OCI-LY1 (cell line): Measurements from ENCODE around the gene ARCN1.

ENCODE experiments used
- H2AFZ ChIP-seq: fragments of 200-600 bp; sonication (generic), shearing (Covaris generic); 2 replicates; pipeline ENCODE4 v1.6.0; 2014; ENCODE audit warnings: antibody characterized with exemption, mild to moderate bottlenecking, low read length
- H3F3A ChIP-seq: fragments of 200-600 bp; sonication (generic), shearing (Covaris generic); 2 replicates; pipeline ENCODE4 v1.6.0; 2014; ENCODE audit warnings: mild to moderate bottlenecking, antibody characterized with exemption, low read length, moderate library complexity; ENCODE audit not compliant: insufficient read depth
- H3K27ac ChIP-seq: fragments of 200-600 bp; sonication (generic); 2 replicates; pipeline ENCODE4 v1.5.1; 2014; ENCODE audit warnings: low read length, mixed run types, mild to moderate bottlenecking, low read depth; ENCODE audit not compliant: poor library complexity, severe bottlenecking
- H3K27me3 ChIP-seq: fragments of 200-600 bp; sonication (generic); 2 replicates; pipeline ENCODE4 v1.6.0; 2014; ENCODE audit warnings: antibody characterized with exemption, mild to moderate bottlenecking, low read length, moderate library complexity; ENCODE audit not compliant: insufficient read depth
- H3K36me3 ChIP-seq: fragments of 200-600 bp; sonication (generic); 2 replicates; pipeline ENCODE4 v1.6.1; 2014; ENCODE audit warnings: mild to moderate bottlenecking, antibody characterized with exemption, low read length, moderate library complexity, mixed read lengths; ENCODE audit not compliant: insufficient read depth
- H3K4me1 ChIP-seq: fragments of 200-600 bp; sonication (generic); 2 replicates; pipeline ENCODE4 v1.5.1; 2014; ENCODE audit warnings: mild to moderate bottlenecking, low read length, moderate library complexity; ENCODE audit not compliant: insufficient read depth, severe bottlenecking
- H3K4me2 ChIP-seq: fragments of 200-600 bp; sonication (generic), shearing (Covaris generic); 2 replicates; pipeline ENCODE4 v1.6.1; 2014; ENCODE audit warnings: low read length
- H3K4me3 ChIP-seq: fragments of 200-600 bp; sonication (generic); 2 replicates; pipeline ENCODE4 v1.5.1; 2014; ENCODE audit warnings: low read length, low read depth, mild to moderate bottlenecking, mixed read lengths; ENCODE audit not compliant: poor library complexity, severe bottlenecking
- H3K79me2 ChIP-seq: fragments of 200-600 bp; shearing (Covaris generic); 2 replicates; pipeline ENCODE4 v1.6.1; 2016; ENCODE audit warnings: mixed run types, low read length, mixed read lengths; ENCODE audit not compliant: insufficient read depth
- H3K9ac ChIP-seq: fragments of 200-600 bp; sonication (generic), shearing (Covaris generic); 2 replicates; pipeline ENCODE4 v1.6.1; 2014; ENCODE audit warnings: mild to moderate bottlenecking, low read length, mixed read lengths
- H3K9me2 ChIP-seq: fragments of 200-600 bp; sonication (generic), shearing (Covaris generic); 2 replicates; pipeline ENCODE4 v1.6.1; 2014; ENCODE audit warnings: low read depth, mild to moderate bottlenecking, low read length, mixed read lengths
- H3K9me3 ChIP-seq: fragments of 200-600 bp; shearing (Covaris generic); 2 replicates; pipeline ENCODE4 v1.6.1; 2014; ENCODE audit warnings: low read length, mixed read lengths
- H4K20me1 ChIP-seq: fragments of 200-600 bp; sonication (generic), shearing (Covaris generic); 2 replicates; pipeline ENCODE4 v1.6.0; 2016; ENCODE audit warnings: mild to moderate bottlenecking, low read length; ENCODE audit not compliant: insufficient read depth
- EZH2 ChIP-seq: fragments of 200-600 bp; sonication (generic), shearing (Covaris generic); IDR thresholded peaks from 2 replicates; pipeline ENCODE4 v1.8.0; 2017; ENCODE audit warnings: borderline replicate concordance, mixed run types, mild to moderate bottlenecking, antibody characterized with exemption, low read length, moderate library complexity, mixed read lengths
- TF ChIP-seq, protein P1 (sequence below): fragments of 200-600 bp; sonication (generic), shearing (Covaris generic); IDR thresholded peaks from 2 replicates; pipeline ENCODE4 v1.5.1; 2017; ENCODE audit warnings: mild to moderate bottlenecking, antibody characterized with exemption, low read length, moderate library complexity, mixed read lengths

Gene ARCN1

DNA sequence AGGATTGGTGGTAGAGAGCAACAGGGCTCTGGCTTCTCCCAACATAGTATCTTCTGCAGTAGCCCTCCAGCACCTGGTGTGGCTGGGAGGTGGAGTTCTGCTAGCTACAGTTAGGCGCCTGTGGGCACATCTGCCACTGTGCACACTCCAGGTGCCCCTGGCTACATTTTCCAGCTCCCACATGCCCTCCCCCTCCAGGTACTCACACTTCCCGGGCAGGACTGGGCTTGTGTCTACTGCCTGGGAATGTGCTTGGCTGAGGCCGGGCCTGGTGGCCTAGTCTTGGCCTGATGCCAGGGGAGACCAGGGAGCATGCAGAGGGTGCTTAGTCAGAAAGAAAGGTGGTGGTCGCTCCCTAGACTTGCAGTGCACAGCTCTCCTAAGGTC, 51.1 kb downstream of the ARCN1 start:
- Histone ChIP-seq H3K4me3 (no peak overlapping the region), H3K9ac (no peak overlapping the region), H3K27ac (no peak overlapping the region), H3F3A (no peaks in the 10 kb centered on the region), H4K20me1 (no peaks in the 10 kb centered on the region), H3K27me3 (no peaks in the 10 kb centered on the region), H3K4me1 (peaks cover 12% of the 10 kb centered on the region), H3K36me3 (no peaks in the 10 kb centered on the region), H3K79me2 (no peaks in the 10 kb centered on the region), H3K4me2 (no peak overlapping the region), H3K9me3 (no peaks in the 10 kb centered on the region), H2AFZ (no peak overlapping the region), H3K9me2 (no peaks in the 10 kb centered on the region)
- TF ChIP-seq, protein P1, sequence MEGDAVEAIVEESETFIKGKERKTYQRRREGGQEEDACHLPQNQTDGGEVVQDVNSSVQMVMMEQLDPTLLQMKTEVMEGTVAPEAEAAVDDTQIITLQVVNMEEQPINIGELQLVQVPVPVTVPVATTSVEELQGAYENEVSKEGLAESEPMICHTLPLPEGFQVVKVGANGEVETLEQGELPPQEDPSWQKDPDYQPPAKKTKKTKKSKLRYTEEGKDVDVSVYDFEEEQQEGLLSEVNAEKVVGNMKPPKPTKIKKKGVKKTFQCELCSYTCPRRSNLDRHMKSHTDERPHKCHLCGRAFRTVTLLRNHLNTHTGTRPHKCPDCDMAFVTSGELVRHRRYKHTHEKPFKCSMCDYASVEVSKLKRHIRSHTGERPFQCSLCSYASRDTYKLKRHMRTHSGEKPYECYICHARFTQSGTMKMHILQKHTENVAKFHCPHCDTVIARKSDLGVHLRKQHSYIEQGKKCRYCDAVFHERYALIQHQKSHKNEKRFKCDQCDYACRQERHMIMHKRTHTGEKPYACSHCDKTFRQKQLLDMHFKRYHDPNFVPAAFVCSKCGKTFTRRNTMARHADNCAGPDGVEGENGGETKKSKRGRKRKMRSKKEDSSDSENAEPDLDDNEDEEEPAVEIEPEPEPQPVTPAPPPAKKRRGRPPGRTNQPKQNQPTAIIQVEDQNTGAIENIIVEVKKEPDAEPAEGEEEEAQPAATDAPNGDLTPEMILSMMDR: no peak
- TF ChIP-seq EZH2: no peak

DNA sequence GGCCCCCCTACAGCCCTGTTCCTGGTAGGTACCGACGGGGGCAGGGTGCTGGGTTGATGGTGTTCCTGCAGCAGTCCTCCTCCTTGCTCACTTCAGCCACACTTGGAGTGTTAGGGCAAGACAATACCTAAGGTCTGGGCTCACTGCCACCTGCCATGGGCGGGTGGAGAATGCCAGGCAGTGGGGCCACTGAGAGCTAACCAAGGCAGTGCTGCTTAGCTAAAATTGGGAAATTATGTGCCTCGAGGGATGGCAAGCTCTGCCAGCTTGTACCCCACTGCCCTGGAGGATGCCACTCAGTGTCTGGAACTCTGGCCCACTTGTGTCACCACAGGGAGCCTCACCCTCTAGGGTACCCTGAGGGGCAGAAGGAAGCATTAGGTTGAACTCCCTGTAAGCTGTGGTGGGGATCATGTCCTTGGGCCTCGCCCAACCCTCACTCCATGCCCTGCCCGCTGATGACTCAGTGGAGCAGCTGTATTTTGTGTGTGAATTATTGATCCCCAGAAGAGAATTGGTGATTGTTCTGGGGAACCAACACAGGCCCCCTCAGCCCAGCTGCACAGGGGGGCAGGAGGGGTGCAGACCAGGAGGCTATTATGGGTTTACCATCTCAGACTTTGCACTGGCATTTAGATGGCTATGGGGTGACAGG, 53.0 kb downstream of the ARCN1 start:
- no peak overlapping the region for H3K9ac ChIP-seq
- H3K36me3 ChIP-seq: no peaks in the 10 kb centered on the region
- no peaks in the 10 kb centered on the region for H4K20me1 ChIP-seq
- no peaks in the 10 kb centered on the region for H3K9me2 ChIP-seq
- H3K4me1 ChIP-seq: peaks cover 12% of the 10 kb centered on the region
- no peak overlapping the region for H3K4me3 ChIP-seq
- no peaks in the 10 kb centered on the region for H3K27me3 ChIP-seq
- TF ChIP-seq EZH2: no peak
- TF ChIP-seq, protein P1: no peak
- no peak overlapping the region for H3K4me2 ChIP-seq
- no peak overlapping the region for H3K27ac ChIP-seq
- H3K9me3 ChIP-seq: no peaks in the 10 kb centered on the region
- H3F3A ChIP-seq: no peaks in the 10 kb centered on the region
- H3K79me2 ChIP-seq: no peaks in the 10 kb centered on the region
- no peak overlapping the region for H2AFZ ChIP-seq

DNA sequence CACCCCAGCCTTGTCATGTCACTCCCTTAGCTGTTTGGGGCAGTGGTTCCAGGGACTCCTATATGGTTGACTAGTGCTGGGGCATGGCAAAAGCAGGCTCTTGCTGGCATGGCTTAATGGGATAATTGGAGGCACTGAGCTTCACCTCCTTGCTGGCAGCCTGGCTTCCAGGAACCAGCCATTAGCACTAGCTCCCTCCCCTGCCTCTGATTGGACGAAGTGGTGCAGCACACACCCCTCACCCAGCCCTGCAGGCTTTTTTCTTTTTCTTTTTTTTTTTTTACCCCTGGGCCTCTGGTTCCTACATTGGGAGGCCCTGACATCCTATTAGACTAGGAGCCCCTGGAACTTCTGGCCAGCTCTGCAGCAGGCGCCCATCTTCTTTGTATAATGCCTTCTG, 53.8 kb downstream of the ARCN1 start:
- Histone ChIP-seq H3K27ac (no peak overlapping the region), H3K9me3 (no peaks in the 10 kb centered on the region), H3K27me3 (0 out of 2 replicates have a peak, but pooled peaks cover under 1% of the 10 kb centered on the region), H3K9me2 (no peaks in the 10 kb centered on the region), H3K36me3 (no peaks in the 10 kb centered on the region), H3K4me2 (no peak overlapping the region), H2AFZ (no peak overlapping the region), H3K4me1 (peaks cover 6% of the 10 kb centered on the region), H3K9ac (no peak overlapping the region), H4K20me1 (no peaks in the 10 kb centered on the region), H3K79me2 (no peaks in the 10 kb centered on the region), H3K4me3 (no peak overlapping the region), H3F3A (no peaks in the 10 kb centered on the region)
- no peak for TF ChIP-seq EZH2
- TF ChIP-seq, protein P1: no peak
